GM12872 (cell line): Measurements from ENCODE around the gene WDFY2.

Experiments
- CTCF ChIP-seq: IDR thresholded peaks from 3 replicates; pipeline ENCODE4 v1.5.1; 2011; ENCODE audit warnings: low read depth, mild to moderate bottlenecking, low read length, moderate library complexity; ENCODE audit not compliant: insufficient read depth

The WDFY2 gene

DNA sequence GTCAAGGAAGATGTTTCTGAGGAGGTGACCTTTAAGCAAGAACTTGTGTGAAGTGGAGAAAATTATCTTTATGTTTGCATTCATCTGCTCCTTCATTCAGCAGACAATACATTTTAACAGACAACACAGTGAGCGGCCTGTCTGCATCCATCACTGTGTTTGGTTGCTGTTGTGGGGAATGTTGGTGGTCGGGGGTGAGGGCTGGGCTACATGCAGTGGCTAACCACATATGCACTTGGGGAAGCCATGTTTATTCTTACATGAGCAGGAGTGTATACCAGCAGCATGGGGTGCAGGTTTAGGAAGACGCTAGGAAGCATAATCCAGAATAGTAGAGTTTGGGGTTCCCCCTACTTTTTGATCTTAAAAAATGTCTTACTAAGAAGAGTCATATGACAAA, 153.3 kb downstream of the WDFY2 start:
- TF ChIP-seq CTCF: no peak

DNA sequence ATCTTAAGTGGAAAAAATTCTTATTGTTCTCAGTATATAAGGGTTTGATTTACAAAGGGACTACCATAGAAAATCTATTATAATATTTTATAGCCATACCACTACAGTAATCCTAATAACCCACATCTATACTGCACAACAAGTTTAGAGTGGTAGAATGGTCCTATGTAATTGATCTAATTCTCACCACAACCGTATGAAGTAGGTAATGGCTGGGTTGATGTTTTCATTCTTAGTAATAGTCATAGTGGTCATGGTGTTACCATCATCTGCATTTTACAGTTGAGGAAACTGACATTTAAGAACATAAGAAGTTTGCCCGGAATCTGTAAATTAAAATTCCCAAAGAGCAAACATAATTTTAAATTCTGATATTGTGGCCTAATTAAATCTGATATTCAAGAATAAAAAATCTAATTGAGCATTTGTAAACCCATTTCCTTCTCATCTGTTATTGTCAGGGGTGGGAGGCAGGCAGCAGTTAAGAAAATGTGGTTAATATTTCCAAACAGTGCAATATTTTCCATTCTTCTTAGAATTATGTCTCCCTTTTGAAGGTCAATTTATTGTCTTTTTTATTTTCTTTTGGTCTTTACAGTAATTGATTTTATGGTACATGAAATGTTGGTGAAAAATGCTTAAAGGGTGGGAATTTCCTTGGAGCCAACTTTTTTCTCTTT, 154.1 kb downstream of the WDFY2 start:
- TF ChIP-seq CTCF: no peak

GRCh38 chr13:51739027-51739764, 154.9 kb downstream of the WDFY2 start:
- no peak for TF ChIP-seq CTCF

GRCh38 chr13:51740698-51741097, 156.4 kb downstream of the WDFY2 start:
- no peak for TF ChIP-seq CTCF

DNA sequence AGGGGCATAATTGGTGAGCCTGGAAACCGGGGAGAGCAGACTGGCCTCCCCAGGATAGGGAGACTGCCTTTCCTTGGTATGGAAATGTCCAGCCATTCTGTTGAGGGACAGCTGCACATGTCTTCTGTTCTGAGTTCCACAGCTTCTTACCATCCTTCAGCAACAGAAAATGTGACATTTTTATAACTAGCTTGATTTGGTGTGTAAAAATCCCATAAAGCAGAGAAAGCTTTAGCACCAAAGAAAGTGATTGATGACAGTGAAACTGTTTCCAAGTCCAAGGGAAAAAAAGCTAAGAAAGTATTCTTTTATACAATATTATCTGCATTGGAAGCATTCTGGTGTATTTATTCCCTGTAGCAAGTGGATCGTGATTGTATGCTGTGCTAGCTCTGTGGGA, 157.8 kb downstream of the WDFY2 start:
- TF ChIP-seq CTCF: no peak

DNA sequence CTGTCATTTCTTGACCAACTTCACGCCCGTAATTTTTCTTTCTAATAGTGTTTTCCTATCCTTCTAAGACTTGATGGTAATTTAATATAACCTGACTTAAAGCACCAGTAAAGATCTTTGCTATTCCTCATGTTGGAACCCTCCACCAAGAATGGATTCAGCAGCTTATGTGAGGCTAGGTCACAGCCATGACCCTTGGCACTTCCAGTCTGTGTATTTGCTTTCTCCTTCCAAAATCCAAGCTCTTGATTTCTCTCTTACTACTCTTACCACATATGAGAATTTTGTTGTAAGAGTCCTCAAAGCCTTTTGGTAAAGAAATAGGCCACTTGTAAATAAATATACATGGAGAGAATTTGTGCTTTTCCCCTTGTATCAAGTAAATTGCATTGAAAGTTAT, 158.3 kb downstream of the WDFY2 start:
- TF ChIP-seq CTCF: no peak

DNA sequence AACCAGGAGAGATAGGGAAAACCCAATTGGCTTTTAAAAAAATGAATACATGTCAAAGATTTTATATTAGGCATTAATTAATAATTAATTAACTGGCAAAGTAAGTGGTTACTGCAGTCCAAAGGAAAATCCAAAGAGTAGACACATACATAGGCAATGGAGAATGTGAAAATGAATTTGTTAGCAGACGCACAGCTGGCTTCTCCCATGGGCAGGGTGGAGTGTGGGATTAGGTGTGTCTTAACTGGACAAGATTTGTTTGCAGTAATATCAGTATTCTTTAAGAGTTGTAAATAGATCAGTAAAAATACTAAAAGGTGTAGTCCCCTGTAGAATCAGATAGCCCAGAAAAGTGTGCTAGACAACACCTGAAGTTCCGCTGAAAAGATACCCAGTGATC, 161.0 kb downstream of the WDFY2 start:
- no peak for TF ChIP-seq CTCF
